Calu3 (cell line): Measurements from ENCODE around the gene WASF2. TPM values are rescaled to one million over a fixed set of nuclear protein-coding genes. Genes with fewer than 3 reads are reported as not detected.
A peak's percentile ranks its signal among the peaks of the same experiment; 100 is the strongest.

ENCODE experiments used
- BruUV-seq: library from RNA; stranded (reverse); fragments of 400-500 nt; replicated peaks from 2 replicates; lab custom pipeline; 2021; lab: Mats Ljungman, UMichigan
- CTCF ChIA-PET: fragments of 300-600 bp; sonication (Branson Sonifier 250); formaldehyde crosslinking; loops from one replicate; lab custom pipeline; 2022; ENCODE audit warnings: antibody characterized with exemption; lab: Charles Lee
- DNase-seq: peaks from one replicate; pipeline ENCODE4 v3.0.0; 2022
- H3K27ac Mint-ChIP-seq: one replicate; pipeline ENCODE4 v1.8.0; 2022; ENCODE audit warnings: mixed read lengths; ENCODE audit not compliant: unreplicated experiment
- H3K27me3 Mint-ChIP-seq: one replicate; pipeline ENCODE4 v1.8.0; 2022; ENCODE audit warnings: mixed read lengths; ENCODE audit not compliant: unreplicated experiment
- H3K36me3 Mint-ChIP-seq: one replicate; pipeline ENCODE4 v1.8.0; 2022; ENCODE audit warnings: mild to moderate bottlenecking, moderate library complexity, mixed read lengths; ENCODE audit not compliant: insufficient read depth, unreplicated experiment
- H3K4me1 Mint-ChIP-seq: one replicate; pipeline ENCODE4 v1.8.0; 2022; ENCODE audit warnings: mild to moderate bottlenecking, low read depth, mixed read lengths; ENCODE audit not compliant: unreplicated experiment
- H3K4me3 Mint-ChIP-seq: one replicate; pipeline ENCODE4 v1.8.0; 2022; ENCODE audit warnings: mild to moderate bottlenecking, low read depth, moderate library complexity, mixed read lengths; ENCODE audit not compliant: unreplicated experiment
- H3K9me3 Mint-ChIP-seq: one replicate; pipeline ENCODE4 v1.8.0; 2022; ENCODE audit warnings: low read depth, mixed read lengths; ENCODE audit not compliant: unreplicated experiment
- intact Hi-C: fragments of 100-400 bp; cut with micrococcal nuclease; formaldehyde crosslinking; loops from one replicate; pipeline ENCODE4 v1.10.0; 2022; ENCODE audit not compliant: unreplicated experiment
- total RNA-seq: library from RNA; stranded (reverse); gene quantifications from 2 replicates; pipeline ENCODE4 v1.2.3, GENCODE V29; 2022
- TF ChIP-seq, protein P1 (sequence below): fragments of 200-600 bp; IDR thresholded peaks from one replicate; pipeline ENCODE4 v1.8.0; 2022; ENCODE audit warnings: antibody characterized with exemption; ENCODE audit not compliant: unreplicated experiment

WASF2 gene
- total RNA-seq, 1 experiment from 2014 or later, result 79.5 TPM

- intact Hi-C loops, result no loop called here
- peak; percentile 79 for DNase-seq
- Mint-ChIP-seq H3K27ac (peak within 1 kb of the TSS; percentile 94), H3K36me3 (peaks cover 24% of the 10 kb centered on the region), H3K9me3 (no peaks in the 10 kb centered on the region), H3K27me3 (no peaks in the 10 kb centered on the region), H3K4me1 (peaks cover 7% of the 10 kb centered on the region), H3K4me3 (peak within 1 kb of the TSS; percentile 90)
- TF ChIP-seq, protein P1, sequence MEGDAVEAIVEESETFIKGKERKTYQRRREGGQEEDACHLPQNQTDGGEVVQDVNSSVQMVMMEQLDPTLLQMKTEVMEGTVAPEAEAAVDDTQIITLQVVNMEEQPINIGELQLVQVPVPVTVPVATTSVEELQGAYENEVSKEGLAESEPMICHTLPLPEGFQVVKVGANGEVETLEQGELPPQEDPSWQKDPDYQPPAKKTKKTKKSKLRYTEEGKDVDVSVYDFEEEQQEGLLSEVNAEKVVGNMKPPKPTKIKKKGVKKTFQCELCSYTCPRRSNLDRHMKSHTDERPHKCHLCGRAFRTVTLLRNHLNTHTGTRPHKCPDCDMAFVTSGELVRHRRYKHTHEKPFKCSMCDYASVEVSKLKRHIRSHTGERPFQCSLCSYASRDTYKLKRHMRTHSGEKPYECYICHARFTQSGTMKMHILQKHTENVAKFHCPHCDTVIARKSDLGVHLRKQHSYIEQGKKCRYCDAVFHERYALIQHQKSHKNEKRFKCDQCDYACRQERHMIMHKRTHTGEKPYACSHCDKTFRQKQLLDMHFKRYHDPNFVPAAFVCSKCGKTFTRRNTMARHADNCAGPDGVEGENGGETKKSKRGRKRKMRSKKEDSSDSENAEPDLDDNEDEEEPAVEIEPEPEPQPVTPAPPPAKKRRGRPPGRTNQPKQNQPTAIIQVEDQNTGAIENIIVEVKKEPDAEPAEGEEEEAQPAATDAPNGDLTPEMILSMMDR, result no peak
- CTCF ChIA-PET, result interaction anchor here (0.6 to 1.9 kb wide), 7 partner anchors 24 to 1346 kb away, joined by 3 to 10 read pairs (median 6); partner anchors contain the start of gene SYTL1
- BruUV-seq, result no TSS peak
These were observed 123.4 kb downstream of the WASF2 start, which contains the start of gene MAP3K6 for GRCh38 chr1:27366411-27367159. Gene MAP3K6 (minus strand): TSS chr1:27366961. CDS start chr1:27366597, 364 bp downstream.

DNA sequence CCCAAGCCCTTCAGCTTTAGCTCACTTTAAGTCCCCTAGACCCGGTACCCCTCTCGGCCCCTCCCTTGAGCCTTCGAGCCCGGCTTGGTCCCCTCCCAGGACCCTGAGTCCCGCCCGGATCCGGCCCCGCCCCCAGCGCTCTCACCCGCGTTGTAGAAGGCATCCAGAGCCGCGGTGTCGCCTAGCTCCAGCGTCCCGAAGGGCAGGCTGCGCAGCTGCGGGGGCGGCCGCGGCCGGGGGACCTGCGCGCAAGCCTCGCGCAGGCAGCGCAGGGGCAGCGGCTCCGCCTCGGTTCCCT, 123.9 kb downstream of the WASF2 start:
- intact Hi-C loops, result no loop called here
- DNase-seq, result peak; percentile 74
- no TSS peak for BruUV-seq
- CTCF ChIA-PET, result interaction anchor here (0.6 to 1.9 kb wide), 12 partner anchors 24 to 1347 kb away, joined by 3 to 10 read pairs (median 4); partner anchors contain the start of gene SYTL1
- Mint-ChIP-seq H3K27ac (peak overlapping the region; percentile 94), H3K9me3 (no peaks in the 10 kb centered on the region), H3K36me3 (peaks cover 24% of the 10 kb centered on the region), H3K4me1 (peaks cover 7% of the 10 kb centered on the region), H3K4me3 (peak overlapping the region; percentile 90), H3K27me3 (no peaks in the 10 kb centered on the region)
- TF ChIP-seq, protein P1, result no peak

GRCh38 chr1:27365372-27366112, 124.4 kb downstream of the WASF2 start:
- Mint-ChIP-seq H3K27ac (peak overlapping the region; percentile 94), H3K4me3 (peak overlapping the region; percentile 90), H3K27me3 (no peaks in the 10 kb centered on the region), H3K9me3 (no peaks in the 10 kb centered on the region), H3K36me3 (peaks cover 25% of the 10 kb centered on the region), H3K4me1 (peaks cover 7% of the 10 kb centered on the region)
- CTCF ChIA-PET, result interaction anchor here (0.6 to 1.9 kb wide), 14 partner anchors 21 to 1347 kb away, joined by 3 to 10 read pairs (median 4); partner anchors contain the start of gene SYTL1
- TF ChIP-seq, protein P1, result no peak
- BruUV-seq, result no TSS peak
- DNase-seq, result peak; percentile 71
- intact Hi-C loops, result no loop called here

DNA sequence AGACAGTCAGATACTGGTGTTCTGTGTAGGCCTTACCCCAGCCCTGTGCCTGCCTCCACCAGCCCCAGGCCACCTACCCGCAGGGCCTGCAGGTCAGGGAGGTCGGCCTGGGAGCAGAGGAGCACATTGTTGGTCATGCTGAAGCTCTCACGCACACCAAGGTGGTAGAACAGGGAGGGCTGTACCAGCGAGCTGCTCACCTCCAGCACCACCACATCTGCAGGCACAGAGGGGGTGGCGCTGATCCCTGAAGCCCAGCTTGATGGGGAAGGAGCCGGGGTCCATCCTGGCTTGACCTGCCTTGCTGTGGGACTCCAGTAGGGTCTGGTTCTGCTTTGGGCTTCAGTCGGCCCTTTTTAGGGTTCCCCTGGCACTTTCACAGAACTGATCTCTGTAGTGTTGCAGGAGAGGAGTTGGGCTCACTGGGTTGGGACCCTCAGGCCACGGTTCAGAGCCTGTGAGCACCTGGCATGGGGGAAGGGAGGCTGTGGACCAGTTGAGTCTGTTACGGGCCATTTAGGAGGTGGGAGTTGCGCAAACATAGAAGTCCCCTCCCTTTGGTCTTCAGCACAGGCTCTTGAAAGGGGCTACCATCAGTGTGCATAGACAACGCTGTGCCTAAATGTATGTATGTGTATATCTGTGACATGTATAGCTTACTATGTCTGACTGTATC, 125.1 kb downstream of the WASF2 start:
- Mint-ChIP-seq H3K4me1 (peaks cover 7% of the 10 kb centered on the region), H3K27me3 (no peaks in the 10 kb centered on the region), H3K27ac (peak overlapping the region; percentile 94), H3K4me3 (peak overlapping the region; percentile 90), H3K36me3 (peaks cover 30% of the 10 kb centered on the region), H3K9me3 (no peaks in the 10 kb centered on the region)
- DNase-seq, result no peak
- BruUV-seq, result no TSS peak
- intact Hi-C loops, result no loop called here
- CTCF ChIA-PET, result interaction anchor here (0.6 to 1.8 kb wide), 9 partner anchors 20 to 298 kb away, joined by 3 to 7 read pairs (median 4); partner anchors contain the start of gene SYTL1
- TF ChIP-seq, protein P1, result no peak
